GM15510 (cell line): Measurements from ENCODE around the gene NDUFB5.

ENCODE experiments used
- POLR2A ChIP-seq: IDR thresholded peaks from 3 replicates; pipeline ENCODE4 v1.6.1; 2011; ENCODE audit warnings: borderline replicate concordance; ENCODE audit not compliant: insufficient read length; ENCODE audit errors: extremely low read depth

The NDUFB5 gene

GRCh38 chr3:179604321-179605078, at the start of gene NDUFB5, which contains the start of gene MRPL47:
TSS of gene NDUFB5 (plus strand) at chr3:179604794. CDS start at chr3:179604816, 22 bp downstream.
TSS of gene MRPL47 (minus strand) at chr3:179604638. CDS start at chr3:179604624, 14 bp downstream.
- TF ChIP-seq POLR2A, result peak; percentile 78

GRCh38 chr3:179558742-179559364, 45.7 kb upstream of the NDUFB5 start:
- no peak for TF ChIP-seq POLR2A

GRCh38 chr3:179560791-179561190, 43.8 kb upstream of the NDUFB5 start:
- TF ChIP-seq POLR2A, result no peak

DNA sequence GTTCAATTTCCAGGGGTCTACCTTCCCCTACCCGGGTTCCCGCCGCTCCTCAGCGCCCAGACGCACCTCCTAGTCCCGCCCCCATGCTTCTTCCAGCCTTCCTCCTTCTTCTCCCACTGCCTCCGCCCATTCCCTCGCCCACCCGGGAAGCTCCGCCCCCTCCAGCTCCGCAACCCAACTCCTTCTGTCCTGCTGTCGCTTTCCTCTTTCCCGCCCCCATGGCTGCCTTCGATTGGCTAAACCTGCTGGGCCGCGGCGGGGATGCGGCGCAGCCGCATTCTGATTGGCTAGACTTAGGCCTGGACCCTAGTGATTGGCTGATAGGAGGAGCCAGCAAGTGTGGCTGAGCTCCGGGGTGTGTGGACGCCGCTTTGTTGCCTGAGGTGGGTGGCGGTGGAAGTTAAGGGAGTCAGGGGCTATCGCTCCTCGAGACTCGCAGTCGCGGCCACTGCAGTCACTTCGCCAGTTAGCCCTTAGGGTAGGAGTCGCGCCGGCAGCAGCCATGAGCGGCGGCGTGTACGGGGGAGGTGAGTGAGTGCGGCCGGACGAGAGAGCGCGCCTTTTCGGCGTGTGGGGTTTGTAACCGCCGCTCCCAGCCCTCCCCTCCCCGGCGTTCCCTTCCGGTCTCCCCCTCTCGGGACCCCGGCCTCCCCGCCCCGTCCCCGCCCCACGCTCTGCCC, 41.9 kb upstream of the NDUFB5 start, which contains the start of gene ACTL6A:
ACTL6A (plus strand) TSS at position 336 of the 680 bp plus-strand sequence; CDS start at position 503, 167 bp downstream.
- peak; percentile 83 for TF ChIP-seq POLR2A

DNA sequence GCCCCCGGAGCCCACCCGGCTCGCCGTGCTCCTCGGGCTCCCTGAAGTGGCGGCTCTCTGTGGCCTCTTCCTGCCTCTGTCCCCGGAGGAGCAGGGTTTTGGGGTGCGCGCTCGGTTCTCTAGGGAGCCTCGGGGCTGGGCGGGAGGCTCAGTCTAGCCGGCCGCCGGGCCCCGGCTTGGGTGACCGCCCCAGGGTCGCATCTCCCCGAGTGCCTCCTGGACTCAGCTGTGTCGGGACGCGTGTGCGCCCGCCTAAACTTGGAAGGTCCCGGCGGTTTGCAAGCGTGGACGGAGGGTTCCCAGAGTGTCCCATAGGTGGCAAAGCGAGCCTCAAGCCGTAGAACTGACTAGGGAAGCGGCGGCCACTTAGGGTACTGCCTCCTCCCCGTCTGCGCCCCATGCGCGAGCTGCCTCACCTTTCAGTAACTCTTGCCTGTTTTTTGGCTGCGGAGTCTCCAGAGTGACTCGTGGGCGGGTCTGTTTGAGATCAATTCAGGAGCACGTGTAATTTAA, 41.3 kb upstream of the NDUFB5 start:
- no peak for TF ChIP-seq POLR2A

GRCh38 chr3:179565496-179565895, 39.1 kb upstream of the NDUFB5 start:
- TF ChIP-seq POLR2A, result no peak

DNA sequence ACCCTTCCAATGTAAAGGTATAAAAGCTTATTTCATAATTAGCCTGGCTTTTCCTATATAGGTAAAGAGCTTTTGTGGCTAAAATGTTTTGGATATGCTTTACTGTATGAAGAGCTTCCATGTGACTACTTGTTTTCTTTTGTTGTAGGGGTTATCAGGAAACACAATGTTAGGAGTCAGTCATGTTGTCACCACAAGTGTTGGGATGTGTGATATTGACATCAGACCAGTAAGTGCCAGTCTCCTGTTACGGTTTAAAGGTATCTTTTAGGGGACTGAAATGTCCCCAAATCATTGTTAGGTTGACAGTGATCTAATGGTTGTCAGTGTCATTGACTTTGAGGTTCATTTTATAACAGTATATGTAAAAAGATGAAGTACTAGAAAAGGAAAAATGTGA, 23.6 kb upstream of the NDUFB5 start:
- no peak for TF ChIP-seq POLR2A

- TF ChIP-seq POLR2A, result no peak
Observed at GRCh38 chr3:179589143-179589542, 15.5 kb upstream of the NDUFB5 start.

GRCh38 chr3:179590669-179591068, 13.9 kb upstream of the NDUFB5 start:
- TF ChIP-seq POLR2A, result no peak

GRCh38 chr3:179591313-179591712, 13.3 kb upstream of the NDUFB5 start:
- no peak for TF ChIP-seq POLR2A

DNA sequence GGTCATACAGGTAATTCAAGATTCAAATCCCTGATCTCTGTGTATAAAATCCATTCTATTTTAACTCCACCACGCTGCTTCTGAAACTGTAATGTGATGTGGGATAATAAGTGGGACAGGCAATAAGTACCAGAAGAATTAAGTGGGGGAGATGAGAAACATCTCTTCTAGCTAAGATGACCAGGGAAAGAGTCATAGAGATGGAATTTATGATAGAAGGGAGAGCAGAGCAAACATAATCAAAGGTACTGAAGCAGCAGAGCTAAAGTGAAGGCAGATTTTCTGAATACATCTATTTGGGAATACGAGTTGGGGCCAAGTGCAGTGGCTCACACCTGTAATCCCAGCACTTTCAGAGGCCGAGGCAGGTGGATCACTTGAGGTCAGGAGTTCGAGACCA, 5.1 kb upstream of the NDUFB5 start:
- no peak for TF ChIP-seq POLR2A

DNA sequence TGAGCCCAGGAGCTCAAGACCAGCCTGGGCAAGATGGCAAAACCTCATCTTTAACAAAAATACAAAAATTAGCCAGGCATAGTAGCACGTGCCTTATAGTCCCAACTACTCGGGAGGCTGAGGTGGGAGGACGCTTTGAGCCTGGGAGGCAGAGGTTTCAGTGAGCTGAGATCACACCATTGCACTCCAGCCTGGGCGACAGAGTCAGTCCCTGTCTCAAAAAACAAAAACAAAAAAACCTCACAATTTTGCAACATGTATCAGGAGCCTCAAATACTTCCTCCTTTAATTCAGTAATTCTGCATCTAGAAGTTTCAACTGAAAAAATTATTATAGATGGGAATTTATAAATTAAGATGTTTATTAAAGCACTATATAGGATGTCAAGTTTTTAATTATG, 1.3 kb upstream of the NDUFB5 start:
- no peak for TF ChIP-seq POLR2A

GRCh38 chr3:179603831-179604230, 763 bp upstream of the NDUFB5 start:
- no peak for TF ChIP-seq POLR2A

DNA sequence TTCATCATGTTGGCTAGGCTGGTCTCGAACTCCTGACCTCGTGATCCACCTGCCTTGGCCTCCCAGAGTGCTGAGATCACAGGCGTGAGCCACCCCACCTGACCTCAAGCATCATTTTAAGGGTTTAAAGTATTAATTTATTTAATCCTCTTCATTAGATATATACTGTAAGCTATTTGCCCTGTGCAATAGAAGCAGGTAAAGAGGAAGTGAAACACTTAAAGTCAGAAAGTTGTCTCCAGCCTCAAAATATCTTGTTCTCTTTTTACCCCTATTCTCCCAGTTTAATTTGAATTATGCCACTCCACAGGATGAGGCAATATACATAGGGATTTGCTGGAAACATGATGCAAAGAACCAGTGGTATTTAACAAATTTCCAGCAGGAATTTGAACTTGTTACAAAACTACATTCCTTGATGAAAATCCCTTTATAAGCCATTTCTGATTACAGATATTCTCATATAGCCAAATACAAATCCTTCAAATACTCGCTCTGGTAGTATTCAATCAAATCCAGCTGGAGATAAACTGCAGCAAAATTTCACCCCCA, 2.0 kb downstream of the NDUFB5 start:
- TF ChIP-seq POLR2A, result no peak
